Fibroblast of the aortic adventitia (primary cell): ENCODE data around the gene DDX17. TPM values are rescaled to one million over a fixed set of nuclear protein-coding genes. Genes with fewer than 3 reads are reported as not detected.
A peak's percentile ranks its signal among the peaks of the same experiment; 100 is the strongest.

Experiments
- DNase-seq: peaks from one replicate; pipeline ENCODE4 v3.0.0-alpha.2; 2010; ENCODE audit warnings: low read depth
- H3K4me3 ChIP-seq: 2 replicates; pipeline ENCODE4 v1.5.1; 2011; ENCODE audit warnings: low read depth, mild to moderate bottlenecking, control low read depth, low read length, moderate library complexity
- total RNA-seq: library from RNA; depleted of rRNA; stranded (reverse); fragments of >200 nt; gene quantifications from 2 replicates; pipeline ENCODE4 v1.2.3, GENCODE V29; 2012; ENCODE audit warnings: low replicate concordance
- TF ChIP-seq, protein P1 (sequence below): IDR thresholded peaks from 2 replicates; pipeline ENCODE4 v1.5.1; 2011; ENCODE audit warnings: mild to moderate bottlenecking, low read length, control low read depth, inconsistent platforms; ENCODE audit not compliant: insufficient read depth

The DDX17 gene
- total RNA-seq, 1 donor, result 322 TPM

DNA sequence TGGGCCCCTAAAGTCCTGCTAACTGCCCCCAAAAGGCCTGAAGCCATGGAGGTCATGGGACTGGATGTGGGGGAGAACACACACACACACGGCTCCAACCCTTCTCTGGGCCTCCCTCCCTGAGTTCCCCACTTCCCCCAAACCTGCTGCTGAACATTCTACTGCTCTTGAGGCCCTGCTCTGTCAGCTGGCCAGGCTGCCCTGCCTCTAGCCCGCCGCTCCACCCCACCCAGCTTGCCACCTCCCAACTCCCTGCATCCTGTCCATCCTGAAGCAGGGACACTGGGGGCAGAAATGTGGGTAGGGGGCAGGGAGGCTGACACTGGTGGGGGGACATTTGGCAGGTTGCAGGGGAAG lies 52.1 kb downstream of the DDX17 start:
- no peak overlapping the region for H3K4me3 ChIP-seq
- DNase-seq, result no peak

DNA sequence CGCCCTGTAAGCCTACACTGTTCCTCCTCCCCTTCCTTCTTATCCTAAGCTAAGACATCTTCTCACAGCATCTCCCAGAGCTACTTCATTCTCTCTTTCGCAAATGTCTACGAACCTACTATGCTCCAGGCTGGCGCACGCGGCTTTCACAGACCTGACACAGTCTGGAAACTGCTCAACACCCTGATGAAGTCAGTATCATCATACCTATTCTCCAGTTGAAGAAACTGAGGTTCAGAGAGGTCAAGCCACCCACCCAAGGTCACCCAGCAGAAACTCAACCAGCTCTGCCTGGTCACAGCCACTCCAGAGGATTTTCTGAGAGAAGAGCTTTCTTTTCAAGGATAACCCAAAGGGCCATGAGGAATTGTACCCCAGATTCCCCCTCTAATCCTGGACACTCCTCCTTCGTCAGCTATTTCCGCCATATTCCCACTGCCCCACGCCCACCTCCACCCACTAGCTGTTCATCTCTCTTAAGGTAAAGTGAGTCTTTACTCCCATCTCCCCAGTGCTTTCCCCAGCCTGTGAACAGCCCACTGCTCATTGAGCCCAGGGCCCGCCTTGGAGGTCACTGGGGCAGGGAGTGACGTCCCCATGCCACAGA lies 52.9 kb downstream of the DDX17 start:
- no peak overlapping the region for H3K4me3 ChIP-seq
- DNase-seq, result no peak
- TF ChIP-seq, protein P1, sequence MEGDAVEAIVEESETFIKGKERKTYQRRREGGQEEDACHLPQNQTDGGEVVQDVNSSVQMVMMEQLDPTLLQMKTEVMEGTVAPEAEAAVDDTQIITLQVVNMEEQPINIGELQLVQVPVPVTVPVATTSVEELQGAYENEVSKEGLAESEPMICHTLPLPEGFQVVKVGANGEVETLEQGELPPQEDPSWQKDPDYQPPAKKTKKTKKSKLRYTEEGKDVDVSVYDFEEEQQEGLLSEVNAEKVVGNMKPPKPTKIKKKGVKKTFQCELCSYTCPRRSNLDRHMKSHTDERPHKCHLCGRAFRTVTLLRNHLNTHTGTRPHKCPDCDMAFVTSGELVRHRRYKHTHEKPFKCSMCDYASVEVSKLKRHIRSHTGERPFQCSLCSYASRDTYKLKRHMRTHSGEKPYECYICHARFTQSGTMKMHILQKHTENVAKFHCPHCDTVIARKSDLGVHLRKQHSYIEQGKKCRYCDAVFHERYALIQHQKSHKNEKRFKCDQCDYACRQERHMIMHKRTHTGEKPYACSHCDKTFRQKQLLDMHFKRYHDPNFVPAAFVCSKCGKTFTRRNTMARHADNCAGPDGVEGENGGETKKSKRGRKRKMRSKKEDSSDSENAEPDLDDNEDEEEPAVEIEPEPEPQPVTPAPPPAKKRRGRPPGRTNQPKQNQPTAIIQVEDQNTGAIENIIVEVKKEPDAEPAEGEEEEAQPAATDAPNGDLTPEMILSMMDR, result no peak

More for the DNA sequence above, 52.1 kb downstream of the DDX17 start:
- TF ChIP-seq, protein P1, result no peak

DNA sequence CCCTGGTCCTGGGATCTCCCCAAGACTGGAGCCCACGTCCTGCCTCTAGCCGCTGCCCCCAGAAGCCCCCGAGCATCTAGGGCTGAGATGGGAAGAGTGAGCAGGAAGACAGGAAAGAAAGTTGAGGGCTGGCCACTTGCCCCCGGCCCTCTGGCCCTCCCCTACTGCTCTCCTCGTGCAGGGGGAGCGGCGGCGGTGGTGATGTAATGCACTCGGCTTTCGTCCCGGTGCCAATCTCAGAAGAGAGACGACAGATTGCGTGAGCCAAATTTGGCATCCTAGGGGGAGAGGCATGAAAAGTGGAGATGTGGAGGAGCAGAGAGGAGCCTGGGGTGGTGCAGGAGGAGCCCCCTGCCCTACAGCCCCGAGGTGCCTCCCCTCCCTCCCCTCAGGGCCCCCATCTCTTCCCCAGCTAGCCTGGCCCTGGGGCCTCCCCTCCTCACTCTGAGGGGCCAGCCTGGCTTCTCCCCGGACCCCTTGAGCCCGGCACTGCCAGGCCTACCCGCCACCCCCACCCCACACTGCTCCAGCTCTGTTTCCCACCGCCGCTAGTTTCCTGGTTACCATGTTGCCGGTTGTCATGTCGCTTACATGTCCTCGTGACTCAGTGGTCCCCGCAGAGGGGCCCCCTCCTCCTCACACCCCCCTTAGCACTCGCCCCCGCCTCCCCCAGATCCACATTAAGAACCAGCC lies 53.6 kb downstream of the DDX17 start:
- DNase-seq, result peak; percentile 55
- H3K4me3 ChIP-seq, result no peak overlapping the region
- TF ChIP-seq, protein P1, result no peak

DNA sequence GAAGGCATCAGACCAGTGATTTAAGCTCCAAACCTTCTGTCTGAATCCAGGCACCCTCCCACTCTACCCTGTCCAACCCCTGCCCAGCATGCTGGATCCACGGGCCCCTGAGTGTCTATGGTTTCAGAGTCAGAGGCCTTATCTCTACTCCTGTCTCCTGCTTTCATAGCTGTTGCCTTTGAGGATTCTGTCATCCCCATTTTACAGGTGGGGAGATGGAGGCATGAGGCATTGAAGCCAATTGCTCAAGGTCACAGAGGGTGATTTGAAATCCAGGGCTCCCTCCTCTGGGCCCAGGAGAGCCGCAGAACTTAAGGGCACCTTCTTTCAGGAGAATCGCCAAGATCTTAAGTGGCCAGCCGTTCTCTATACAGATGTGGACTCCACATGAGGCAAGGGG lies 54.2 kb downstream of the DDX17 start:
- TF ChIP-seq, protein P1, result no peak
- no peak overlapping the region for H3K4me3 ChIP-seq
- no peak for DNase-seq

DNA sequence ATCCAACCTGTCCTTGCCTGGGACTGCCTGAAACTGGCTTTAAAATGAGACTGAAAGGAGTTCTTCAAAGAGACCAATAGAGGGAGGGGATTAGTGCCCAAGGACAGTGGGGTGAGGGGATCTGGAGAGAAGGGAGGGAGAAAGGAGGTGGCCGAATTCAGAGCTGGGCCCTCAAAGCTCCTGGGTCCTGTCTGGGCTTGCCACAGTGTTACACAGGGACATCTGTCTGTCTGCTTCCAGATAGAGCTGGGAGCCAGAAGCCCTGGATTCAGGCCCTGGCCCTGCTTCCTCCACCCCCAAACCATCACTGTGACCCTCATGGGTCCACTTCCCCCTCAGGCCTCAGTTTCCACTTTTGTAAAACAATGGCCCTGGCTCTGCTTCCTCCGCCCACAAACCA lies 54.7 kb downstream of the DDX17 start:
- no peak for DNase-seq
- no peak overlapping the region for H3K4me3 ChIP-seq
- TF ChIP-seq, protein P1, result no peak

DNA sequence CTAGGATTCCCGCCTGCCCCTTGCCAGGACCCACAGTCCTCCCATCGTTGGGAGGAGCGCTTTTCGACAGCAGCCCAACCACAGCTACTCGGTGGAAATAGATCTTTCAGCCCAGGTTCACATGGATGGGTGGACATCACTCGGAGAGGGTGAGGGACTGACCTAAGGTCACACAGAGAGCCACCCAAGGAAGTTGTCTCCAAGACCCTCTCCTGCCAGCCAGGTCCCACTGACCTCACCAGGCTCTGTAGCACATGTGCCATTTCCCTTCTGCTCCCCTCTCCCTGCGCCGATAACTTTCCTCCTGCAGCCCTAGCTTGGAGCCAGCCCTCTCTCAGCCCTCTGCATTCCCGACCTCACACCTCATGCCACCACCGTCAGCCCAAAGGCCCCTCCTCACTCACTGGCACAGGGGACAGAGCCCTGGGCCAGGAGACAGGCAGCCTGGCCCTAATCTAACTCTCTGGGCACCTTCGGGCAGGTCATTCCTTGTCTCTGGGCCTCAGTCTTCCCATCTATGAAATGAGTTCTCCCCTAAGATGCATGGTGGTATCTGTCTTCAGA lies 55.8 kb downstream of the DDX17 start:
- TF ChIP-seq, protein P1, result no peak
- H3K4me3 ChIP-seq, result no peak overlapping the region
- no peak for DNase-seq
